ENCODE data around the gene NOS1AP.
"Not testable (repeated sequence)": the region's sequence is repeated elsewhere in the genome, so short reads cannot be mapped to it uniquely, and the experiment has no call there.

The NOS1AP gene

GRCh38 chr1:162172311-162173102 is 103.0 kb downstream of the NOS1AP start:
- DNase-seq: no peak

DNA sequence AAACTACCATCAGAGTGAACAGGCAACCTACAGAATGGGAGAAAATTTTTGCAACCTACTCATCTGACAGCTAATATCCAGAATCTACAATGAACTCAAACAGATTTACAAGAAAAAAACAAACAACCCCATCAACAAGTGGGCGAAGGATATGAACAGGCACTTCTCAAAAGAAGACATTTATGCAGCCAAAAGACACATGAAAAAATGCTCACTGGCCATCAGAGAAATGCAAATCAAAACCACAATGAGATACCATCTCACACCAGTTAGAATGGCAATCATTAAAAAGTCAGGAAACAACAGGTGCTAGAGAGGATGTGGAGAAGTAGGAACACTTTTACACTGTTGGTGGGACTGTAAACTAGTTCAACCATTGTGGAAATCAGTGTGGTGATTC is 104.1 kb downstream of the NOS1AP start:
- not testable (repeated sequence) for DNase-seq

DNA sequence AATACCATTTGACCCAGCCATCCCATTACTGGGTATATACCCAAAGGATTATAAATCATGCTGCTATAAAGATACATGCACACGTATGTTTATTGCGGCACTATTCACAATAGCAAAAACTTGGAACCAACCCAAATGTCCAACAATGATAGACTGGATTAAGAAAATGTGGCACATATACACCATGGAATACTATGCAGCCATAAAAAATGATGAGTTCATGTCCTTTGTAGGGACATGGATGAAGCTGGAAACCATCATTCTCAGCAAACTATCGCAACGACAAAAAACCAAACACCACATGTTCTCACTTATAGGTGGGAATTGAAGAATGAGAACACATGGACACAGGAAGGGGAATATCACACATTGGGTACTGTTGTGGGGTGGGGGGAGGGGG is 104.5 kb downstream of the NOS1AP start:
- DNase-seq: not testable (repeated sequence)

GRCh38 chr1:162175379-162176081 is 106.0 kb downstream of the NOS1AP start:
- DNase-seq: no peak

GRCh38 chr1:162177126-162177525 is 107.6 kb downstream of the NOS1AP start:
- DNase-seq: no peak

GRCh38 chr1:162178432-162178831 is 108.9 kb downstream of the NOS1AP start:
- DNase-seq: no peak

DNA sequence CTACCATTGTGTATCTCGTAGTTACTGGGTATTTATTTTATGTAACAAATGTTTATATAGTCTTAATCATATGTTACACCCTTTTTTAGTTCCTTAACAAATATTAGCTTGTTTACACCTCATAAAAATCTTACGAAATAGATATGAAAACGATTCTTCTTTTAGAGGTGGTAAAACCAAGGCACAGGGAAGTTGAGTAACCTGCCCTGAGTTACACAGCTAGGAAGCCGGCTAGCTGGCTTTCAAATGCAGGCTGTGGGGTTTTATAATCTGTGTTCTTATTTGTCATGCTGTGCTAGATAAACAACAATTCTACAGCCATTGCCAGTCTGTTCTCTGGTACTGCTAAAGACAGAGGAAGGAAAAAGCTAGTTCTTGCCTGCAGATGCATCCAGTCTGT is 109.6 kb downstream of the NOS1AP start:
- DNase-seq: no peak

- DNase-seq: no peak
Measured at GRCh38 chr1:162180813-162181212, 111.3 kb downstream of the NOS1AP start.

DNA sequence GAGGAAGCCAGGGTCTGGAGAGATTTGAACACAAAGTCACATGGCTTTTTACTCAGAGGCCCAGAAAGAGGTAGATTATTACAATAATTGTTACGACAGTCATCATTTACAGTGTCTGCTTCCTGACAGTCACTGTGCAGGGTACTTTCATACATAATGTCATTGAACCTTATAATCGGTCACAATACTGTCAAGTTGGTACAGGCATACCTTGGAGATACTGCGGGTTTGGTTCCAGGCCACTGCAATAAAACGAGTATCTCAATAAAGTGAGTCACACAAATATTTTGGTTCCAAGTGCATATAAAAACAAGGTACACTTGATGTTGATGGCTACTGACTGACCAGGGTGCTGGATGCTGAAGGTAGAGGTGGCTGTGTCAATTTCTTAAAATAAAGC is 112.6 kb downstream of the NOS1AP start:
- DNase-seq: no peak

- DNase-seq: no peak
Measured at GRCh38 chr1:162185314-162186025, 116.0 kb downstream of the NOS1AP start.

DNA sequence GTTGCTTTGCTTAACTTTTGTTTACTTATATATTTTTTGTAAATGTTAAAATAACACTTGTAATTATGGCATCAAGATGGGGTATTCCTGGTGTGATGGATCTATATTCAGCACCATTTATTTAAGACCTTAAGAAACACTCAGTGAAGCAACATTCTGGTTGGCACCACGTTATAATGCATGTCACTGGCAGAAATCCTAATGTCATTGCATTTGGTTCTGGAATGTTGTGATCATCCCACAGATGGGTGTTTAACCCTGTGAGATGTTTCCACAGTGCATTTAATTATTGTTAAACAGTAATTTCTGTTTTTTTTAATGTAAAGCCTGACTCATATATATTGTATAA is 116.5 kb downstream of the NOS1AP start:
- DNase-seq: no peak

DNA sequence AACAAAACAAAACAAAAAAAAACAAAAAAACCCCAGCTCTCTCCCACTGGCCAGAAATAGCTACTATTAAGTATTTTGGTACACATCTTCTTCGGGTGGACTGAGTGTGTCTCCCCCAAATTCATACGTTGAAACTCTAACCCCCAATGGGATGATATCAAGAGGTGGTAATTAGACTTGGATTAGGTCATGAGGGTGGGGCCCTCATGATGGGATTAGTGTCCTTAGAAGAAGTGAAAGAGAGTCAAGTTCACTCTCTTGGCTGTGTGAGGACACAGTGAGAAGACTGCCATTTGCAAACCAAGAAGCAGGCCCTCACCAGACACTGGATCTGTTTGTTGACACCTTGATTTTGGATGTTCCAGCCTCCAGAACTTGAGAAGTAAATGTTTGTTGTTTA is 116.9 kb downstream of the NOS1AP start:
- no peak for DNase-seq

DNA sequence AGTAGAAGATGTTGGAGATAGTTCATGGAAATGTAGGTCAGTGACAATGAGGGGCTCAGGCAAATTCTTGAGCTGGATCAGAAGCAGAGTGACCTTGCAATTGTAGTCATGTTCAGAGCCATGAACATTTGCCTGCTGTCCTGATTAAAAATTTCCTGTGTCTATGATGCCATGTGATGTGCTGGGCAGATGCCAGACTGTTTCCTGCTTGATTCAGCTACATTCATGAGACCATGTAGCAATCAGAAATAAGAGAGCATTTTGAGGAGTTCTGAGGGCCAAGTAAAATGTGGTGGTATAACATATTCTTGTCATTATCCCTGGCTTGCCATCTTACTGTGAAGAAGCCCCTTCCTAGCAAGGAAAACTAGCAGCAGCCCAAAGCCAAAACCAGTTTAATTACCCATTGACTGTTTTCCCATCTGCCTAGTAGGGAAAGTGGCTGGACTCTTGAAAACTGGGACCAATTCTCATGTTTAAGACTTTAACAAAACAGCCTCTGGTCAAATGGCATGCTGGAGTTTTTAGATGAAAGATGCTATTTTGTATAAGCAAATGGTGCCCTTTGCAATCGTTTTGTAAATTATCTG is 118.3 kb downstream of the NOS1AP start:
- DNase-seq: no peak

GRCh38 chr1:162189345-162189744 is 119.9 kb downstream of the NOS1AP start:
- no peak for DNase-seq

DNA sequence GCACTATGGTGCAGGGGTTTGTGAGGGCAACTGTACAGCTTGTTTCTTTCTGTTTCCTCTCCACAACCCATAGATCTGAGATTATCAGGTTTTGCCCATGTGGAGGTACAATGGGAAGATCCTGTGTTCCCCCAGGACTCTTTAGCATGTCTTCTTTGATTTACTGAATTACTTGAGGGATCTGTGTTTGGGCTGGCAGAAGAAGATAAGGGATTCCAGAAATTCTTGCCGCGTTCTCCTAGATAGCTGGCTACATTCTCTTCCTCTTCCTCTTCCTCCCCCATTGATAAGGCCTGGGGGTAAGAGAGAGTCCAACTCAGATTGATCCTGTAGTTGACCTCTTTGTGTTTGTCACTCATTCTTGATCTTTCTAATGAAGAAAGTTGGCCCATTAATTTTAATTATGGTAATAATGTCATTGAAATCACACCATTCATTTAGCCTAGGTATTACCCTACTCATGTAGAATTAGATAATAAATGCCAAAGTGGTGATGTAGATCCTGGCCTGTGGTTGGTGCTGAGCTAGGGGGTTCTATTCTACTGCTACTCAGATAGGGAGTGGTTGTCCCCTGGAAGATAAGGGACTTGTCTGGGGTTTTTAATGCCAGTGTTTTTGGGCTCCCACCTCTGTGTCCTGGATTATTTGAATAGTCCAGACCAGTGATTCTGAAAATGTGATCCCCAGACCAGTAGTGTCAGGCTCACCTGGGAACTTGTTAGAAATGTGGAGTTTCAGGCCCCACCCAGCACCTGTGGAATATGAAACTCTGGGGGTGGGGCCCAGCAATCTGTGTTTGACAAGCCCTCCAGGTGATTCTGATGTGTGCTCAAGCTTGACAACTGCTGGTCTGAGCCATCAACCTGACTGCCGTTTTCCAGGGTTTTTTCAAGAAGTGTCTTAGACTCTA is 122.2 kb downstream of the NOS1AP start:
- no peak for DNase-seq

DNA sequence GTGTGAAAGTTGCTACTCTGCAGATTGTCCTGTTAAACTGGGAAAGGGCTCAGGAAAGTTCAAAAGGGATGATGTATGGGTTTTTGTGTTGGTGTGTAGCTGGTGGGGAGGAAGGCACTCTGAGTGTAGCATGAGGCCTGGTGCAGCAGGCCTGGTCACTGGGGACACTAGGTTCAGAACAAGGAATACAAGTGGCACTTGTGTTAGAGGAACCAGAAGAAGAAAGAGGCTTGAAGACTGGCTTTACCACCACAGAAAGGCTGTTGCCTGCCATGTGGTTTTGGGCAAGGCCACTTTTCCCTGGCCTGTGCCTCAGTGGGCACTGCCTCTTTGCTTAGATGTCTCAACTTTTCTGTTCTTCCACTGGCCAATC is 122.8 kb downstream of the NOS1AP start:
- no peak for DNase-seq

DNA sequence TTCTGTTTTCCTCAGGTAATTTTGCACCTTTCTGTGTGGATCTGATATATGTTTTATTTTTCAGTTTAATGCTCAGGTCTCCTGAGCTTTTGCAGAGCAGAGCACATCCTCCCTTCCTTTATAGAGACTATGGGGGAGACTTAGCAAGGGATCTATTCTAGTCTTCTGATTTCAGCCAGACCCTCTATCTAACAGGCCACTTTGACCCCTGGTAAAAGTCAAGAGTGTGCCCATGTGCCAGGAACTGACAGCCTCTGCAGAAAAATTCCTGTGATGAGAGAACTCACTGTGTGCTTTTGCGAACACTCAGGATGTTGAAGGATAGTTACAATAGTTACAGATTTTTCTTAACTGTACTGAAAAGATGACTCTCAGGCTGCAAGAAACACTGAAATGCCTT is 123.3 kb downstream of the NOS1AP start:
- DNase-seq: no peak

- no peak for DNase-seq
Measured at GRCh38 chr1:162193221-162193620, 123.7 kb downstream of the NOS1AP start.

- no peak for DNase-seq
Measured at GRCh38 chr1:162193815-162194214, 124.3 kb downstream of the NOS1AP start.

- DNase-seq: no peak
Measured at GRCh38 chr1:162195567-162195966, 126.1 kb downstream of the NOS1AP start.

- no peak for DNase-seq
Measured at GRCh38 chr1:162196387-162196786, 126.9 kb downstream of the NOS1AP start.

- no peak for DNase-seq
Measured at GRCh38 chr1:162197041-162197531, 127.6 kb downstream of the NOS1AP start.
